Mucosa of gallbladder (tissue), 1 donor: Measurements from ENCODE around the gene VAV1. TPM values are rescaled to one million over a fixed set of nuclear protein-coding genes. Genes with fewer than 3 reads are reported as not detected.
A peak's percentile ranks its signal among the peaks of the same experiment; 100 is the strongest.
"Not testable (repeated sequence)": the region's sequence is repeated elsewhere in the genome, so short reads cannot be mapped to it uniquely, and the experiment has no call there.

Experiments used
- DNase-seq: peaks from one replicate; pipeline ENCODE4 v3.0.0-alpha.2; 2020; ENCODE audit warnings: low spot score
- total RNA-seq: library from RNA; stranded (reverse); gene quantifications from one replicate; pipeline ENCODE4 v1.2.1, GENCODE V29; 2021
- donor health status: DM: no; HTN: no; CAD: no.

The VAV1 gene
- total RNA-seq, 1 donor from 2014 or later, result 12.7 TPM

- DNase-seq, result no peak
Measured at GRCh38 chr19:6754653-6755463, 17.6 kb upstream of the VAV1 start.

- DNase-seq, result no peak
Measured at GRCh38 chr19:6760606-6761005, 11.9 kb upstream of the VAV1 start.

GRCh38 chr19:6761053-6761676 is 11.3 kb upstream of the VAV1 start:
- no peak for DNase-seq

GRCh38 chr19:6762253-6762797 is 10.2 kb upstream of the VAV1 start:
- DNase-seq, result not testable (repeated sequence)

GRCh38 chr19:6765738-6766356 is 6.7 kb upstream of the VAV1 start:
- peak; percentile 93 for DNase-seq

GRCh38 chr19:6766357-6767080 is 6.0 kb upstream of the VAV1 start:
- DNase-seq, result no peak

- peak; percentile 48 for DNase-seq
Measured at GRCh38 chr19:6767081-6767356, 5.5 kb upstream of the VAV1 start.

- peak; percentile 94 for DNase-seq
Measured at GRCh38 chr19:6767357-6768235, 4.9 kb upstream of the VAV1 start, which contains the start of gene SH2D3A. SH2D3A (minus strand) TSS chr19:6767435; CDS start chr19:6763748, 3,687 bp downstream.

- DNase-seq, result no peak
Measured at GRCh38 chr19:6768236-6768785, 4.2 kb upstream of the VAV1 start.

- DNase-seq, result no peak
Measured at GRCh38 chr19:6769006-6769619, 3.4 kb upstream of the VAV1 start.

- not testable (repeated sequence) for DNase-seq
Measured at GRCh38 chr19:6771648-6772027, 870 bp upstream of the VAV1 start.

- no peak for DNase-seq
Measured at GRCh38 chr19:6772866-6773322, 386 bp downstream of the VAV1 start.

GRCh38 chr19:6773323-6773931 is 919 bp downstream of the VAV1 start:
- DNase-seq, result no peak

GRCh38 chr19:6774821-6775707 is 2.6 kb downstream of the VAV1 start:
- DNase-seq, result no peak

- DNase-seq, result not testable (repeated sequence)
Measured at GRCh38 chr19:6776045-6776444, 3.5 kb downstream of the VAV1 start.

- no peak for DNase-seq
Measured at GRCh38 chr19:6776999-6777398, 4.5 kb downstream of the VAV1 start.

GRCh38 chr19:6777434-6777833 is 4.9 kb downstream of the VAV1 start:
- no peak for DNase-seq

- no peak for DNase-seq
Measured at GRCh38 chr19:6778386-6778785, 5.9 kb downstream of the VAV1 start.

GRCh38 chr19:6779206-6779605 is 6.7 kb downstream of the VAV1 start:
- DNase-seq, result no peak
